Astrocyte (in vitro differentiated cells and primary cell): ENCODE data around the gene DDC.

Experiments used
- EZH2 ChIP-seq: IDR thresholded peaks from 2 replicates; pipeline ENCODE4 v1.6.1; 2012; ENCODE audit warnings: mild to moderate bottlenecking, low read length, inconsistent platforms; ENCODE audit not compliant: insufficient read depth
- TF ChIP-seq, protein P1 (sequence below): IDR thresholded peaks from 2 replicates; pipeline ENCODE4 v1.5.1; 2011; ENCODE audit warnings: low read depth, mild to moderate bottlenecking, inconsistent platforms, low read length, moderate library complexity; ENCODE audit not compliant: insufficient read depth

DNA sequence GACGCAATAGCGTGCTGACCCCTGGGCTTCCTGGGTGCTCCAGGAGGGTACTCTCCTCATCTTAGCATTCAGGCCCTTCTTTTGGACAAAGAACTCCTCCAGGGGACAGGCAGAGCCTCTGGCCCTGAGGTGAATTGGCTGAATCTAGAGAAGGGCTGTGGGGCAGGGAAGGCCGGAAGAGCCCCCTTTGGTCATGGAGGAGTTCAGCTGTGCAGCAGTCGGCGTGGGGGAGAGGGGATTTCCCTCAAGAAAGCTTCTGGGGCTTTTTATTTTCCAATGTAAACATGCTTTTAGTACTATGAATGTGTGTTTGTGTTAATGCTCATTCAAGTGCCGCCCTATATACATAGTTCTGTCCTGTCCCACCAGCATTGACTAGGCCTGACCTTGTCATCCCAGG is 153.9 kb downstream of the DDC start:
- TF ChIP-seq, protein P1, sequence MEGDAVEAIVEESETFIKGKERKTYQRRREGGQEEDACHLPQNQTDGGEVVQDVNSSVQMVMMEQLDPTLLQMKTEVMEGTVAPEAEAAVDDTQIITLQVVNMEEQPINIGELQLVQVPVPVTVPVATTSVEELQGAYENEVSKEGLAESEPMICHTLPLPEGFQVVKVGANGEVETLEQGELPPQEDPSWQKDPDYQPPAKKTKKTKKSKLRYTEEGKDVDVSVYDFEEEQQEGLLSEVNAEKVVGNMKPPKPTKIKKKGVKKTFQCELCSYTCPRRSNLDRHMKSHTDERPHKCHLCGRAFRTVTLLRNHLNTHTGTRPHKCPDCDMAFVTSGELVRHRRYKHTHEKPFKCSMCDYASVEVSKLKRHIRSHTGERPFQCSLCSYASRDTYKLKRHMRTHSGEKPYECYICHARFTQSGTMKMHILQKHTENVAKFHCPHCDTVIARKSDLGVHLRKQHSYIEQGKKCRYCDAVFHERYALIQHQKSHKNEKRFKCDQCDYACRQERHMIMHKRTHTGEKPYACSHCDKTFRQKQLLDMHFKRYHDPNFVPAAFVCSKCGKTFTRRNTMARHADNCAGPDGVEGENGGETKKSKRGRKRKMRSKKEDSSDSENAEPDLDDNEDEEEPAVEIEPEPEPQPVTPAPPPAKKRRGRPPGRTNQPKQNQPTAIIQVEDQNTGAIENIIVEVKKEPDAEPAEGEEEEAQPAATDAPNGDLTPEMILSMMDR, result no peak
- TF ChIP-seq EZH2, result no peak
